Putamen (tissue), 1 donor: ENCODE results near the gene ZDHHC1.
"Not testable (repeated sequence)": the region's sequence is repeated elsewhere in the genome, so short reads cannot be mapped to it uniquely, and the experiment has no call there.

Experiments
- DNase-seq: peaks from one replicate; pipeline ENCODE4 v3.0.0-alpha.2; 2016; ENCODE audit warnings: low spot score

ZDHHC1 gene

GRCh38 chr16:67361038-67361437 is 55.2 kb downstream of the ZDHHC1 start:
- no peak for DNase-seq

- DNase-seq, result not testable (repeated sequence)
Observed at GRCh38 chr16:67359540-67360269, 56.6 kb downstream of the ZDHHC1 start.

GRCh38 chr16:67357561-67357960 is 58.7 kb downstream of the ZDHHC1 start:
- DNase-seq, result no peak

- peak; percentile 13 for DNase-seq
Observed at GRCh38 chr16:67356396-67356795, 59.9 kb downstream of the ZDHHC1 start.

- not testable (repeated sequence) for DNase-seq
Observed at GRCh38 chr16:67352463-67352862, 63.8 kb downstream of the ZDHHC1 start.

- DNase-seq, result no peak
Observed at GRCh38 chr16:67350324-67350723, 66.0 kb downstream of the ZDHHC1 start.

- DNase-seq, result no peak
Observed at GRCh38 chr16:67349172-67349571, 67.1 kb downstream of the ZDHHC1 start.

GRCh38 chr16:67346341-67346740 is 69.9 kb downstream of the ZDHHC1 start:
- DNase-seq, result no peak

- DNase-seq, result no peak
Observed at GRCh38 chr16:67345401-67345800, 70.9 kb downstream of the ZDHHC1 start.
